A549 (cell line): Measurements from ENCODE around the gene R3HDM2. TPM values are rescaled to one million over a fixed set of nuclear protein-coding genes. Genes with fewer than 3 reads are reported as not detected.

Experiments
- ATAC-seq, 2 experiments: fragments of 200-7000 bp in 1 of 2; fragments of >200 bp in 1 of 2; cut with Nextera tagmentation in 1 of 2; cut with Tn5 transposase in 1 of 2; 3 replicates each; pipeline versions ENCODE4 v1.8.0 to v1.9.1; 2018 to 2020; ENCODE audit warnings: mild to moderate bottlenecking in 1 of 2, moderate library complexity in 1 of 2
- CTCF ChIA-PET: fragments of 300-600 bp; sonication (Branson Sonifier 250); formaldehyde crosslinking; extraction: SDS; loops from one replicate; lab custom pipeline; 2021; ENCODE audit warnings: antibody characterized with exemption, inconsistent platforms; lab: Yijun Ruan, JAX
- POLR2A ChIA-PET: fragments of 350-600 bp; formaldehyde crosslinking; extraction: SDS; loops from one replicate; lab custom pipeline; 2021; ENCODE audit warnings: antibody characterized with exemption, inconsistent platforms; lab: Yijun Ruan, JAX
- DNase-seq, 2 experiments: peaks; one replicate each; pipeline versions ENCODE4 v3.0.0 to v3.0.0-alpha.2; 2011 to 2016; ENCODE audit warnings: low read depth in 1 of 2, low spot score in 1 of 2
- FAIRE-seq: peaks from 2 replicates; lab custom pipeline; 2011; peaks lifted over from hg19 to GRCh38; lab: Jason Lieb, UNC
- H3K27ac ChIP-seq, 2 experiments: fragments of >200 bp; sonication (Bioruptor Twin); formaldehyde crosslinking; 3 replicates each; pipeline ENCODE4 v1.5.1; 2016 to 2017
- H3K4me1 ChIP-seq: fragments of >200 bp; sonication (Bioruptor Twin); formaldehyde crosslinking; 3 replicates; pipeline ENCODE4 v1.6.1; 2016
- H3K4me2 ChIP-seq: fragments of >200 bp; sonication (Bioruptor Twin); formaldehyde crosslinking; 3 replicates; pipeline ENCODE4 v1.6.1; 2016
- H3K4me3 ChIP-seq: fragments of >200 bp; sonication (Bioruptor Twin); formaldehyde crosslinking; 3 replicates; pipeline ENCODE4 v1.5.1; 2016
- H3K9me3 ChIP-seq: fragments of >200 bp; sonication (Bioruptor Twin); formaldehyde crosslinking; 3 replicates; pipeline ENCODE4 v1.6.1; 2016
- BHLHE40 ChIP-seq: IDR thresholded peaks from 2 replicates; pipeline ENCODE4 v1.6.1; 2012; ENCODE audit warnings: low read depth, low read length, inconsistent platforms
- CBX2 ChIP-seq: fragments of 200-600 bp; sonication (generic); IDR thresholded peaks from 2 replicates; pipeline ENCODE4 v1.6.1; 2016; ENCODE audit warnings: low read depth, mild to moderate bottlenecking, borderline replicate concordance
- CTCF ChIP-seq: fragments of >200 bp; sonication (Bioruptor Twin); formaldehyde crosslinking; IDR thresholded peaks from 3 replicates; pipeline ENCODE4 v1.5.1; 2016
- E2F6 ChIP-seq: IDR thresholded peaks from 2 replicates; pipeline ENCODE4 v1.6.1; 2012; ENCODE audit warnings: low read depth, borderline replicate concordance
- EHF ChIP-seq: fragments of 250-450 bp; sonication (Bioruptor Pico); IDR thresholded peaks from 2 replicates; pipeline ENCODE4 v1.5.0; 2020; ENCODE audit warnings: mild to moderate bottlenecking
- ESRRA ChIP-seq: fragments of 150-350 bp; IDR thresholded peaks from 2 replicates; pipeline ENCODE4 v1.6.1; 2014; ENCODE audit warnings: mild to moderate bottlenecking, low read length, borderline replicate concordance
- FOXS1 ChIP-seq: fragments of 250-450 bp; sonication (Bioruptor Pico); IDR thresholded peaks from 2 replicates; pipeline ENCODE4 v1.5.0; 2020; ENCODE audit warnings: mild to moderate bottlenecking, moderate library complexity
- HDAC2 ChIP-seq: fragments of 200-600 bp; sonication (generic); IDR thresholded peaks from 2 replicates; pipeline ENCODE4 v1.6.1; 2016
- HEYL ChIP-seq: fragments of 250-450 bp; sonication (Bioruptor Pico); IDR thresholded peaks from 2 replicates; pipeline ENCODE4 v1.8.0; 2021; ENCODE audit warnings: mild to moderate bottlenecking, moderate library complexity
- HMGXB4 ChIP-seq: fragments of 250-450 bp; sonication (Bioruptor Pico); IDR thresholded peaks from 2 replicates; pipeline ENCODE4 v1.5.0; 2021; ENCODE audit warnings: mild to moderate bottlenecking, moderate library complexity, borderline replicate concordance
- HOXA7 ChIP-seq: fragments of 250-450 bp; sonication (Bioruptor Pico); IDR thresholded peaks from 2 replicates; pipeline ENCODE4 v1.5.0; 2020; ENCODE audit warnings: mild to moderate bottlenecking, moderate library complexity
- JUNB ChIP-seq: fragments of >200 bp; sonication (Bioruptor Twin); formaldehyde crosslinking; IDR thresholded peaks from 2 replicates; pipeline ENCODE4 v1.6.1; 2016
- KDM1A ChIP-seq: fragments of 200-600 bp; sonication (generic); IDR thresholded peaks from 2 replicates; pipeline ENCODE4 v1.6.1; 2016; ENCODE audit warnings: low read depth, mild to moderate bottlenecking
- MAFK ChIP-seq: fragments of 450-650 bp; IDR thresholded peaks from 2 replicates; pipeline ENCODE4 v1.6.1; 2014; ENCODE audit not compliant: partially characterized antibody
- MYC ChIP-seq: IDR thresholded peaks from 2 replicates; pipeline ENCODE4 v1.6.1; 2012; ENCODE audit warnings: mild to moderate bottlenecking, inconsistent platforms, low read length, improper control_type of control experiment, borderline replicate concordance
- NFE2L2 ChIP-seq: fragments of 150-350 bp; conservative IDR thresholded peaks from 2 replicates; pipeline ENCODE4 v1.6.1; 2014; ENCODE audit warnings: low read length
- NR3C1 ChIP-seq: fragments of >200 bp; sonication (Bioruptor Twin); formaldehyde crosslinking; IDR thresholded peaks from 3 replicates; pipeline ENCODE4 v1.6.1; 2017
- PBX3 ChIP-seq: IDR thresholded peaks from 2 replicates; pipeline ENCODE4 v1.6.1; 2012
- POLR2A ChIP-seq: IDR thresholded peaks from 2 replicates; pipeline ENCODE4 v1.6.1; 2012; ENCODE audit warnings: mild to moderate bottlenecking, low read length
- RCOR1 ChIP-seq: fragments of 150-350 bp; IDR thresholded peaks from 2 replicates; pipeline ENCODE4 v1.6.1; 2014; ENCODE audit warnings: antibody characterized with exemption, low read length, low read depth
- REST ChIP-seq: fragments of 200-600 bp; sonication (generic); IDR thresholded peaks from 2 replicates; pipeline ENCODE4 v1.6.1; 2016; ENCODE audit warnings: antibody characterized with exemption, mild to moderate bottlenecking, moderate library complexity
- SREBF2 ChIP-seq: fragments of 450-650 bp; IDR thresholded peaks from 2 replicates; pipeline ENCODE4 v1.6.1; 2014; ENCODE audit warnings: mild to moderate bottlenecking, moderate library complexity
- TFCP2L1 ChIP-seq: fragments of 250-450 bp; sonication (Bioruptor Pico); IDR thresholded peaks from 2 replicates; pipeline ENCODE4 v1.5.0; 2021; ENCODE audit warnings: mild to moderate bottlenecking
- ZFP36 ChIP-seq: fragments of 450-650 bp; IDR thresholded peaks from 2 replicates; pipeline ENCODE4 v1.6.1; 2014; ENCODE audit warnings: borderline replicate concordance; ENCODE audit not compliant: partially characterized antibody
- WGBS: methylation state at CpG from one replicate; pipeline ENCODE4 v1.1.6; 2017; ENCODE audit errors: missing lambda C conversion rate; 5-methylcytosine and 5-hydroxymethylcytosine counted together
- polyA plus RNA-seq, 4 experiments: library from polyadenylated mRNA; depleted of rRNA in 3 of 4; stranded (reverse); fragments of >200 nt; fragmentation: RNase III in 1 of 4; extraction: RNeasy Plus Mini Kit Qiagen cat#74134 plus additional on column Dnase treatment in 1 of 4; gene quantifications; 2 replicates in 3 of 4; 3 replicates in 1 of 4; pipeline ENCODE4 v1.2.3, GENCODE V29; 2011 to 2017

Gene R3HDM2
- polyA plus RNA-seq, 2 of the 4 experiments (the other 2 are of a cell fraction): 14.0 to 30.6 TPM

- no peak for TF ChIP-seq FOXS1
- no peak for TF ChIP-seq CBX2
- no peak for TF ChIP-seq HEYL
These were observed 70.4 kb downstream of the R3HDM2 start (continued) for GRCh38 chr12:57360468-57360867.

GRCh38 chr12:57358646-57359045 lies 72.2 kb downstream of the R3HDM2 start:
- Histone ChIP-seq H3K4me1 (peaks cover 6% of the 10 kb centered on the region; the same call in 1 of the 3 replicates), H3K9me3 (no peaks in the 10 kb centered on the region), H3K27ac (no peak overlapping the region), H3K4me2 (no peak overlapping the region), H3K4me3 (no peak overlapping the region)
- TF ChIP-seq ZFP36 (no peak), HMGXB4 (CRISPR knock-in tag) (no peak), JUNB (no peak), POLR2A (no peak), SREBF2 (no peak), HOXA7 (CRISPR knock-in tag) (no peak), NFE2L2 (no peak), MAFK (no peak), CTCF (no peak)
- DNase-seq: no peak
- ChIA-PET POLR2A (no interaction called here), CTCF (interaction anchor here (0.7 to 1.5 kb wide), 7 partner anchors 14 to 235 kb away, joined by 3 to 5 read pairs (median 3); no protein-coding TSS in a partner anchor)
- WGBS: 83% methylated on average over 4 of the region's 4 CpGs
- no peak for FAIRE-seq
- ATAC-seq: no peak

GRCh38 chr12:57355734-57356133 lies 75.1 kb downstream of the R3HDM2 start:
- TF ChIP-seq EHF (CRISPR knock-in tag) (no peak), MYC (no peak), TFCP2L1 (no peak), HOXA7 (CRISPR knock-in tag) (no peak), NR3C1 (no peak), ZFP36 (no peak), ESRRA (no peak), KDM1A (no peak), REST (no peak), PBX3 (no peak), E2F6 (no peak), RCOR1 (no peak), HDAC2 (no peak), BHLHE40 (no peak)
- TF ChIP-seq, all 56 proteins: peak for 0
- Histone ChIP-seq H3K27ac (no peak overlapping the region), H3K4me2 (no peak overlapping the region), H3K9me3 (no peaks in the 10 kb centered on the region), H3K4me1 (peaks cover 6% of the 10 kb centered on the region; the same call in 1 of the 3 replicates), H3K4me3 (no peak overlapping the region)
- ChIA-PET POLR2A (no interaction called here), CTCF (interaction anchor here (1.0 kb wide), 2 partner anchors 11 to 16 kb away, joined by 3 read pairs; no protein-coding TSS in a partner anchor)
- ATAC-seq (no peak), DNase-seq (no peak), FAIRE-seq (no peak)
